GM18520 (cell line): ENCODE measurements around the gene RAET1G.
"Not testable (repeated sequence)": the region's sequence is repeated elsewhere in the genome, so short reads cannot be mapped to it uniquely, and the experiment has no call there.

Experiments used
- ATAC-seq: cut with Tn5 transposase; IDR thresholded peaks from one replicate; pipeline ENCODE4 v1.9.1; 2021; ENCODE audit not compliant: unreplicated experiment

Gene RAET1G

DNA sequence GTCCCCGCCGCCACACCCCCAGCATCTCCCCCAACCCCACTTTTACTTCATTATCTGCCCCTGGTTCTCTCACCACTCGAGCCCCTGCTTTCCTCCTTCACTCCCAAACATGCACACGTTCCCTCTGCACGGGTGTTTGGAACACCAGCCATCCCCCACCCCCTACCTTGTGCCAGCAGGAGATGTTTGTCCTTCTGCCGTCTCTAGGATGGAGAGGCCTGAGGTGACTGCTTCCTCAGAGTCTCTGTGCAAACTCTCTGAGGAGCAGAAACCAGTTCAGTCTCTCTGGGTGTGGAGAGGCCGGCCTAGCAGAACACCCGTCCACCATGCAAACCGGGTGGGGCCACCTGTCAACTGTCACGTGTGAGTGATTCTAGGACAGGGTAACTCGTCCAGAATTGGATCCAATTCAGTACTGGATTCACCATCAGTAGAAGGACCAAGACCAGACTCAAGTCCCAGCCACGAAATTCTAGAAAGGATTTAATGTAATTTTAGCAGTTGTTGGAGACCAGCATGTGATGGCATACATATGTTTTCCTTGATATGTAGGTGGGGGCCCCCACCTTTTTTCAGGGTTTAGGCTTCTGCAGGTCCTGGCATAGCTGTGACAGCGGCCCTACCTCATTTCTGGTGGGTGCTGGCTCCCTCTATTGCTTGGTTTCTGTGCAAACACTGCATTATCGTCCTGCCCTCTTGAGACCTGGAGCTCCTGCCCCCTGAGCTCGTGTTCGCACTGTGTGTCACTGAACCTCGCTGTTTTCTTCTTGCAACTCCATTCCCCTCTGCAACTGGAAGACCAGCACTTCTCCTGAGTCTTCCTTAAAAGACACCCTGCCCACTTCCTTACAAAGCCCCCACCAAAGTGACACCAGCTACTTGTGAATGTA is 24.8 kb downstream of the RAET1G start, which contains the start of gene RAET1E:
Gene RAET1E (minus strand): TSS at position 259 of the 890 bp plus-strand sequence. CDS start 7,212 bp downstream, outside the sequence.
- no peak for ATAC-seq

DNA sequence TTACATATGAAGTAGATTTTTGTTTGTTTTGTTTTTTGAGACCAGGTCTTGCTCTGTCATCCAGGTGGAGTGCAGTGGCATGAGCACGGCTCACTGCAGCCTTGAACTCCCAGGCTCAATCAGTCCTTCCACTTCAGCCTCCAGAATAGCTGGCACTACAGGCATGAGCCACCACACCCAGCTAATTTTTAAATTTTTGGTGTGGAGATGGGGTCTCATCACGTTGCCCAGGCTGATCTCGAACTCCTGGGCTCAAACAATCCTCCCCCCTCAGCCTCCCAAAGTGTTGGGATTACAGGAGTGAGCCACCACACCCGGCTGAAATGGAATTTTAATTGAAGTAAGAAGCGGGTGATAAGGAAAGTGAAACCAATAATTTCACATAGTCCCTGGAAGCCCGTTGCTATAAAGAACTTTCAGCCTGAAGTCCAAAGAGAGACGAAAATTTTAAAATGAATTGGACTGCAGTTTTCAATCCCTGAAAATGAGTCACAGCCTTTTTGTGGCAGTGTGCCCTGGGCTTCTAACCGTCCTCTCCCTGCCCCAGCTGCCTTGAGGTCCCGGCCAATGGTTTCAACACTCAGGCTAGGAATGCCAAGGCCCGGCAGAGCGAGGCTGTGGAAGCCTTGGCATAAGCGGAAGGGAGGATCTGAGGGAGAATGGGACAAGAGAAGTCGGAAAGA is 25.8 kb downstream of the RAET1G start:
- ATAC-seq, result no peak

DNA sequence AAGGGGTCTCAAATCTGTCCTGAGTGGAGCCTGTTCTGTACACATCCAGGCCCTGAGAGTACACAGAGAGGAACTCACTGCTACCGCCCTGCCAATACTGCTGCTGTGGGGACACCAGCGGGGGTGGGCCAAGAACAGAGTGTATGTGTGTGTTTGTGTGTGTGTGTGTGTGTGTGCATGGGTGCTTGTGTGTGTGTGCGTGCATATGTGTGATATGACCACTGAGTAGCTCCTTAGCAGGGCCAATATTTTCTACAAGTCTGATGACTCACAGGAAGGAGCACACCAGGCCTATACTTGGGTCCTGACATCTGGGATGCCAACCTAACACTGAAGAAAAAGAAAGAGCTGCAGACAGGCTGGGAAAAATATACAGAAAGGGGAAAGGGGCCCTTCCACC is 26.4 kb downstream of the RAET1G start:
- no peak for ATAC-seq

DNA sequence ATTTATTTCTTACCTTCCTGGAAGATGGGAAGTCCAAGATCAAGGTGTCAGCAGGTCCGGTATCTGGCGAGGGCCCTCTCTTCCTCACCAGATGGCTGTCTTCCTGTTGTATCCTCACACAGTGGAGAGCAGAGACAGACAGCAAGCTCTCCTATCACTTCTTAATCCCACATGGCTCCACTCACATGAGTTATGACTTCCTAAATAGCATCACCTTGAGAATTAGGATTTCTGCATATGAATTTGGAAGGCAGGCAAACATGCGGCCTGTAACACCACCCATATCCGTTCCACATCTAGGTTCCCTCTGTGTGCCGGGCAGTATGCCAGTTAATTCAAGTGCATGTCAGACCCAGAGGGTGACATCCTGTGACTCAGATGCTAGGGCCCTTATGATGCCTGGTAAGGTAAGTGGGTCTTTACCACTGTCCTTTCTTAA is 27.1 kb downstream of the RAET1G start:
- ATAC-seq, result no peak

DNA sequence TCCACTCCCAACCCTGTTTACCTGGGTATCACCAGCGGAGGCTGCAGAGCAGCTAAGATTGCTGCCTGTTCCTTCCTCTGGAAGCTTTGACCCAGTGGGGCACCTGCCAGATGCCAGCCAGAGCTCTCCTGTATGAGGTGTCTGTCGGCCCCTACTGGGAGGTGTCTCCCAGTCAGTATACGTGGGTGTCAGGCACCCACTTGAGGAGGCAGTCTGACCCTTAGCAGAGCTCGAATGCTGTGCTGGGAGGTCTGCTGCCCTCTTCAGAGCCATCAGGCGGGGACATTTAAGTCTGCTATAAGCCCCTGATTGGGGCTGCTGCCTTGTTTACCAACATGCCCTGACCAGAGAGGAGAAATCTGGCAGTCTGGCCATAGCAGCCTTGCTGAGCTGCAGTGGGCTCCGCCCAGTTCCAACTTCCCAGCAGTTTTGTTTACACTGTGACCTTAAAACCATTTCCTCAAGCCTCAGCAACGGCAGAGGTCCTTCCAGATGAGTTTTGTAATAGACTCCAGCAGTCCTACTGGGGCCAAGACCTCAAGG is 27.8 kb downstream of the RAET1G start:
- ATAC-seq, result no peak

DNA sequence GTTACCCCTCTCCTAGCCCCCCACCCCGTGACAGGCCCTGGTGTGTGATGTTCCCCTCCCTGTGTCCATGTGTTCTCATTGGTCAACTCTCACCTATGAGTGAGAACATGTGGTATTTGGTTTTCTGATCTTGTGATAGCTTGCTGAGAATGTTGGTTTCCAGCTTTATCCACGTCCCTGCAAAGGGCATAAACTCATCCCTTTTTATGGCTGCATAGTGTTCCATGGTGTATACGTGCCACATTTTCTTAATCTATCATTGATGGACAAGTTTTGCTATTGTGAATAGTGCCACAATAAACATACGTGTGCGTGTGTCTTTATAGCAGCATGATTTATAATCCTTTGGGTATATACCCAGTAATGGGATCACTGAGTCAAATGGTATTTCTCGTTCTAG is 31.1 kb downstream of the RAET1G start:
- not testable (repeated sequence) for ATAC-seq

DNA sequence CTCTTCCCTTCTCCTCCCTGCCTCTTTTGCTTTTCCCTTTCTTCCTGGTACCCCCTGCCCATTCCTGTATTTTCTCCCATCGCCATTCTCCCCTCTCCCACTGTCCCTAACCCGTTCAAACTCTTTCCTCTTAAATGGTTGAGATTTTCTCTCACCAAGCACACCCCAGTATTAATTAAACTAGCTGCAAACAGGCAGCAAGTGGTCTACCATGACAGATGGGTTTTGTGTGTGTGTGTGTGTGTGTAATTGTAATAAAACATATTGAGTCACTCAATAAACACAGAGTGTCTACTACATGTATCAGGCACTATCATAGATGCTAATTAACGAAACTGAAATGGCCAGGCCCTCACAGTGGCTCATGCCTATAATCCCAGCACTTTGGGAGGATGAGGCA is 31.7 kb downstream of the RAET1G start:
- no peak for ATAC-seq

DNA sequence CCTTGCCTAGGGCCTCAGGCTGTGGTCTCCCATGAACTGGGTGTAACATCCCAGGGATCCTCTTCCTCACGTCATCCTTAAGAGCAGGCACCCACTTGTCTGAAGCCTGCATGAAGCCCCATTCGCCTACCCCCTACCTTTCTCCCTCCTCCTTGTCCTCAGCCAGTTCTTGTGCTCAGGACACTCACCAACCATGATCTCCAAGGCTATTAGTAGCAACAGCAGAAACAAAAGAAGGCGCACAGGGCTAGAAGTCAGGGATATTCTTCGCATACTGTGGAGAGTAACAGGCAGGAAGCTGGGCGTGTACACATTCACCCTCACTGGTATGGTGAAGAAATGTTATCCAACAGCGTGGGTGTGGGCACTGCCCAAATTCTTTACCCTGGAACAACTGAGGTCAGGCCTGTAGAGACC is 32.3 kb downstream of the RAET1G start:
- no peak for ATAC-seq

DNA sequence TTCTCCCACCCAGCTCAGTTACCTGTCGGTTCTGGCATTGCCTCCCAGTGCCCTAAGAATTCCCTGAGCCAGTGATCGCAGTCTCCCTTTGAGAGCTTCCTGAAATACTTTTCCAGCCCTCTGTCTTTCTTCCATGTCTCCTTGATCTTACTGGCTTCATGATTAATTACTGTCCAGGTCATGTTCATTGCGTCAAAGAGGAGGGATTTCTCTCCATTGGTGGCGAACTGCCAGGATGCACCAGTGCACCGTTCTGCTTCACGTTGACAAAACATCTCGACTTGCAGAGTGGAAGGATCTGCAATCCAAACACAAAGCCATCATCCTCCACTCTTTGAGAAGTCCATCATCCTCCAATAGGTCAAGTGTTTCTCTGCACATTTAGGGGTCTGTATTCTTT is 33.6 kb downstream of the RAET1G start:
- ATAC-seq, result no peak

DNA sequence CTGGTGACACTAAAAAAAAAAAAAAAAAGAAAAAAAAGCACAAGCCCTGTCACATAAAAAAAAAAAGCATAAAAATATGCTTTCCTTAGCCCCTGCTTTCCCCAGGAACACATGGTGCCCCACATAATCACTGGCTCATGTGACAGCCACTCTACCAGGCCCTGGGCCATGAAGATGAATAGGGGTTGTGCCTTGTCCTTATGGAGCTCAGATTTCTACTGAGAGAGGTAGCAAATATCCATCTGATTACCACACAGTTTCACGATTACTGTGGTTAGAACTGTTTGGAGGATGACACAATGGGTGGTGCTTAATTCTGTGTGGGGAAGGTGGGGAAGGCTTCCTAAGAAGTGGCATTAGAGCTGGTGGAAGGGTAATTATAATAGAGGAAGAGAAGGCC is 34.3 kb downstream of the RAET1G start:
- no peak for ATAC-seq

DNA sequence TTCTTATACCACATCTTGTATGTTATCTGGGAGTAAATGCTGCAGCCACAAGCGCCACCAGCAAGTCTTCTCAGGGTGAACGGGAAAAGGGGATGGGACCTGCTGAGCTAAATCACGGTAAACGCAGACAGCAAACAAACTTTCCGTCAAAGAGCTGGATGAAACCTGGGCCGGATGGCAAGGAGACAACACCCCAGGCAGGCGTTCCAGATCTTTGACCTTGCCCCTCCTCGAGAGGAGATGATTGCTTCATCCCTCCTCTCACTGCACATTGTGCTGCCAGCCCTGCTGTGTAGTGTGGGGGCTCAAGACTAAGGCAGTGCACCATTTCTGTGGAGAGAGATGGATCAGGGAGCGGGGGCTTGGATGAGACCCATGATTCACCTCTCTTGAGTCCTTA is 34.8 kb downstream of the RAET1G start:
- ATAC-seq, result no peak

DNA sequence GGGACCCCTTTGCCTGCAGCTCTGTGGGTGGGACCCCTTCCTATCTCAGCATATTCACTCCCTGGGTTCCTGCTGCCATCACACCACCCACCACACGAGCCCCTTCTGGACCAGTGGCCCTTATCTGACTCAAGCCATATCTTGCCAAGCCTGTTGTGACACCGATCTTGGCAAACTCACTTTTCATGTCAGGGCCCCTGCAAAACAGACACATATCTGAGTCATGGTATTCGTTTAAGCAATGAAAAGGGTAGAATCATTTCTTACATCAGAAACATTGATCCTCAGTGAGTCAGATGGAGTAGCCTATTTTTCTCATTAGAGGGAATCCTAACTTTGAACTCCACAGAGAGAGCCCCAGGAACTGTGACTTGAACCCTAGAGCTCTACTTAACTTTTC is 35.6 kb downstream of the RAET1G start:
- ATAC-seq, result no peak

DNA sequence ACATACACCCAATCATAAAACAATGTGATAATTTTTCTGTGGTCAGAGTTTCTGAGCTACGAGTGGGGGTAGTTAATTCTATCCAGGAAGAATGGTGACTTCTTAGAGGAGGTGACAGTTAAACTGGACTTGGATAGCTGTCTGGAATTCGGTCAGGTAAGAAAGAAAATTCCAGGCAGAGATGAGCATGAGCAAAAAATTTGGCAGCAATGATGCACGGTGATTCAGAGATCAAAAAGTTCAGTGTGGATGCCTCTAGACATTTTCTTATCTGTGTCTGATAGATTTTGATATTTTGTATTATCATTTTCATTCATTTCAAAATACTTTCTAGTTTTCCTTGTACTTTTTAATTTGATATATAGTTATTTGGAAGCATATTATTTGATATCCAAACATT is 37.0 kb downstream of the RAET1G start:
- no peak for ATAC-seq

DNA sequence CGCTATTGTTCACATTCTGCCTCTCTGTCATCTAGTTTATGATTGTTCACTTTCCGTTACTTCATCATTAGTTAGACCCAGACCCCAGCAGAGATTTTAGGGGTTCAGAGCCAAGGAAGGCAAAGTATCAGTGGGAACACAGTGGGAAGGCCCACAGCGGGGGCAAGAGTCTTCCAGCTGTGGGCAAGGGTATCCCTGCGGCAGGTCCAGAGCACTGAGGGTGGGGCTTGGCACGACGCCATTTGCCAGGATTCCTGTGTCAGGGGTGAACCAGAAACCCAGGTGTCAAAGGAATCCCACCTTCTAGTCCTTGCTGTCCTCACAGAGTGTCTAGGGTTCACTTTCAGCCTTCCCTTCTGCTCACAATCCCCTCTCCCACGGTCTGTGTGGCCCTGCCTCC is 38.3 kb downstream of the RAET1G start:
- no peak for ATAC-seq

DNA sequence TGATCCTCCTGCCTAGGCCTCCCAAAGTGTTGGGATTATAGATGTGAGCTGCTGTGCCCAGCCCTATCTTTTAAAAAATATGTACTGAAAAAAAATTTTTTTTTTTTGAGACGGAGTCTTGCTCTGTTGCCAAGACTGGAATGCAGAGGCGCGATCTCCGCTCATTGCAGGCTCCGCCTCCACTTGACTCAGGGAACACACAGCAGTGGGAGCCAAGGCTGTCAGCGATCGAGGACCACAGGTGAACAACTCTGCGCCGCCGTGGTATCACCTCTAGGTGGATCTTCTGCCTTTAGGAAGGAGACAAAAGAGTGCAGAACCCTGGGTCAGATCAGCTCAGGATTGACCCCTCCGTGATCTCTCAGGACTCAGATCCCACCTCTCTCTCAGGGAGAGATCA is 38.7 kb downstream of the RAET1G start:
- ATAC-seq, result no peak

DNA sequence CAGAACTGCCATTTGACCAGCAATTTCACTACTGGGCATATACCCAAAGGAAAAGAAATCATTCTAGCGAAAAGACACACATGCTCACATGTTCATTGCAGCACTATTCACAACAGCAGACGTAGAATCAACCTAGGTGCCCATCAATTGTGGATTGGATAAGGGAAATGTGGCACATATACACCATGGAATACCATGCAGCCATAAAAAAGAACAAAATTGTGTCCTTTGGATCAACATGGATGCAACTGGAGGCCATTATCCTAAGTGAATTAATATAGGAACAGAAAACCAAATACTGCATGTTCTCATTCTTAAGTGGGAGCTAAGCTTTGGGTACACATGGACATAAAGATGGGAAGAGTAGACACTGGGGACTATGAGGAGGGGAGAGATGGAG is 41.1 kb downstream of the RAET1G start:
- ATAC-seq, result no peak

DNA sequence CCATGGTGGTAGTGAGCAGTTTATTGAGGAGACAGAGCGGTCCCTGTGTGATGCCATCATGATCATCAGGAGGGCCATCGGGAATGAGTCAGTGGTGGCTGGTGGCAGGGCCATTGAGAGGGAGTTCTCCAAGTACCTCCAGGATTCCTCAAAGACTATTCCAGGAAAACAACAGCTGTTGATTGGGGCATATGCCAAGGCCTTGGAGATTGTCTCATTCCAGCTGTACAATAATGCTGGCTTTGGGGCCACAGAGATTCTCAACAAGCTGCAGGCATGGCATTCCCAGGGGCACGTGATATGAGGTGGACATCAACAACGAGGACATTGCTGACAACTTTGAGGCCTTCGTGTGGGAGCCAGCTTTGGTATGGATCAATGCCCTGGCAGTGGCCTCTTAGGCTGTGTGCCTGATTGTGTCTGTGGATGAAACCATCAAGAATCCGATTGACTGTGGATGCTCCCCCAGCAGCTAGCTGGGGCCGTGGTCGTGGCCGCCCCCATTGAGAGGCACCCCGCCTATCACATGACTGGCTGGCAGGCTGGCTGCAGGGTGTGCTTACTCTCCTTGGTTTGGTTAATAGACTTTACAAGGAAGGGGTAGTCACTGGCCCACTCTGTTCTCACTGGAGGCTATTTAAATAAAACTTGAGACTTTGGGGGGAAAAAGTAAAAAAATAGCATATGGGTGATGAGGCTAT is 41.7 kb downstream of the RAET1G start:
- no peak for ATAC-seq

DNA sequence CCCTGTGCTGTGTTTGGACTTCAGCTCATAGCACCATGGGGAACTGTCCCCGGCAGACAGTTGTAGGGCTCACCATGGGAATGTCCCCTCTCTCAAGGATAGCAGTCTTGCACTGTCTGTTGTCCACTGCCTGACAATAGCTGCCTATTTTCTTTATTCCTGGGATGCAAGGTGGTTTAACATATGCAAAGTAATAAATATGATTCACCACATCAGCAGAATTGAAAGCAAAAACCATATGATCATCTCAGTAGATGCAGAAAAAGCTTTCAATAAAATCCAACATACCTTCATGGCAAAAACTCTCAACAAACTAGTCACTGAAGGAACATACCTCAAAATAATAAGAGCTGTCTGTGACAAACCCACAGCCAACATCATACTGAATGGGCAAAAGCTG is 45.3 kb downstream of the RAET1G start:
- ATAC-seq, result no peak

DNA sequence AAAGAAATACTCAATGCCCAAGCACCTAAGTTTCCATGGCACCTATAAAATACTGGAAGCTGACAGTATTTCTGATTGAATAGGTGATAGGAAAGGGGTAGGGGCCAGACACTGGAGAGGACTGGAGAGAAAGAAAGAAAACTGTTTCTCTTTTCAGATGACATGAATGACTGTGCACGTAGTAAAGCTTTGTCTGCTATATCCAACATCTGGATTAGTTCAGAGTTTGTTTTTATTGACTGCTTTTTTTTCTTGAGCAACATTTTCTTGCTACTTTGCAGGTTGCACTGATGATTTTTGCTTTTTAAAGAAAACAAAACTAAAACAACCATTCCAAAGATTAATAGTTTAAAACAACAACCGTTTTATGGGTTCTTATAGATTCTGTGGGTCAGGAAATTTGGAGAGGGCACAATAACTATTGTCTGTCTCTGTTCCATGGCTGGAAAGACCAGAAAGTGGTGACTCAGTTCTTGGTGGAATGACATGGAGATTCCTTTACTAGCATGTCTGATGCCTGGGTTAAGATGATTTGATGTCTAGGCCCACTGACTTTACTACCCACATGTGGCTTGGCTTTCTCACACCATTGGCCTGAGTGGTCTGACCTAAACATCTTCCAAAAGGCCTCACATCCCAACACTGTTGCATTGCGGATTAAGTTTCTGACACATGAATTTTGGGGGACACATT is 46.5 kb downstream of the RAET1G start:
- ATAC-seq, result no peak

DNA sequence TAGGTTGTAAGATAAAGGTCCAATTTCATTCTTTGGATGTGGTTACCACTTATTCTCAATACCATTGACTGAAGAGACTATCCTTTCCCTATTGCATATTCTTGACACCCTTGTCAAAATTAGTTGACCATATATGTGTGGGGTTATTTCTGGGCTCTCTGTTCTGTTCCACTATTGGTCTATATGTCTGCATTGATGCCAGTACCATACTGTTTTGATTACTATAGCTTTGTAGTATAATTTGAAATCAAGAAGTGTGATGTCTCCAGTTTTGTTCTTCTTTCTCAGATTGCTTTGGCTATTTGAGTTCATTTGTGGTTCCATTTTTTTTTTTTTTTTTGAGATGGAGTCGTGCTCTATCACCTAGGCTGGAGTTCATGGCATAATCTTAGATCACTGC is 50.7 kb downstream of the RAET1G start:
- no peak for ATAC-seq

DNA sequence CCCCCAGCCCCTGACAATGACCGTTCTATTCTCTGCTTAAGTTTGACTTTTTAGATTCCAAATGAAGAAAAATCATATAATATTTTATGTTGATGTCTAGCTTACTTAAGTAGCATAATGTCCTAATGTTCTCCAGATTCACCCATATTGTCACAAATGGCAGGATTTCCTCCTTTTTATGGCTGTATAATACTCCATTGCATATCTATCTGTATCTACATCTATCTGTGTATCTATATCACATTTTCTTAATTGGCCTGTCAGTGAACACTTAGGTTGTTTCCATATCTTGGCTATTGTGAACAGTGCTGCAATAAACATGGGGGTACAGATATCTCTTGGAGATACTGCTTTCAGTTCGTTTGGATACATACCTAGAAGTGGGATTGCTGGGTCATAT is 51.7 kb downstream of the RAET1G start:
- ATAC-seq, result no peak
